ENCODE data around the gene FLRT2. TPM values are rescaled to one million over a fixed set of nuclear protein-coding genes. Genes with fewer than 3 reads are reported as not detected.

Gene FLRT2
- polyA plus RNA-seq, 3 donors, result 0.01 TPM; not detected in 2

- Mint-ChIP-seq H3K9me3 (peaks cover 0 to 2% (median 0%) of the 10 kb centered on the region in 7 donors), H3K27me3 (ENCODE audit: low read depth in 3 of 3) (peaks cover 0 to 2% (median 1%) of the 10 kb centered on the region in 3 donors), H3K4me3 (no peak overlapping the region), H3K36me3 (peaks cover 2 to 8% of the 10 kb centered on the region in 2 donors), H3K4me1 (peaks cover 48% of the 10 kb centered on the region), H3K27ac (no peak overlapping the region)
- no peaks in the 10 kb centered on the region for H3K36me3 ChIP-seq (replicated peaks in 1 of 2; ENCODE audit: control insufficient read depth in 1 of 2, insufficient read depth in 2 of 2, low read length in 2 of 2)
- no peaks in the 10 kb centered on the region for H3K9me3 ChIP-seq (replicated peaks in 1 of 2; ENCODE audit: control insufficient read depth in 1 of 2, insufficient read depth in 1 of 2, low read length in 2 of 2)
- H3K4me2 ChIP-seq (replicated peaks; ENCODE audit: extremely low read depth, low read length, poor library complexity, severe bottlenecking), result no peak overlapping the region
- 88% methylated on average over 2 of the region's 4 CpGs for WGBS (ENCODE audit: insufficient coverage)
- DNase-seq, result no peak
- TF ChIP-seq CTCF (IDR thresholded peaks at IDR 0.05), result no peak
- H4K20me1 ChIP-seq (ENCODE audit: insufficient read depth, low read length), result no peaks in the 10 kb centered on the region
- H2AFZ ChIP-seq (ENCODE audit: insufficient read depth, low read depth, low read length, poor library complexity, severe bottlenecking), result no peak overlapping the region
- no peak overlapping the region for H3K9ac ChIP-seq (ENCODE audit: insufficient read depth, low read length, poor library complexity, severe bottlenecking)
- no peaks in the 10 kb centered on the region for H3K27me3 ChIP-seq (ENCODE audit: control insufficient read depth in 2 of 2, insufficient read depth in 2 of 2, low read length in 2 of 2)
- H3K4me3 ChIP-seq (replicated peaks in 1 of 3; ENCODE audit: low read depth in 2 of 3, low read length in 3 of 3), result no peak overlapping the region
- H3K27ac ChIP-seq (ENCODE audit: low read depth in 1 of 2, low read length in 2 of 2), result no peak overlapping the region
- H3K4me1 ChIP-seq (ENCODE audit: control insufficient read depth in 1 of 2, insufficient read depth in 2 of 2, low read length in 2 of 2), result peaks cover 42 to 57% of the 10 kb centered on the region in 2 donors
- intact Hi-C loops (cut with micrococcal nuclease), result loop anchor here in 1 of 2 donors (10.0 kb wide), 1 partner anchor 341 kb away; no protein-coding TSS in a partner anchor
- H3K79me2 ChIP-seq (ENCODE audit: insufficient read depth, low read length), result no peaks in the 10 kb centered on the region
Observed at GRCh38 chr14:85604021-85604420, 74.1 kb downstream of the FLRT2 start.

GRCh38 chr14:85604714-85605113 is 74.8 kb downstream of the FLRT2 start:
- Histone ChIP-seq H3K9me3 (replicated peaks in 1 of 2; ENCODE audit: control insufficient read depth in 1 of 2, insufficient read depth in 1 of 2, low read length in 2 of 2) (no peaks in the 10 kb centered on the region), H3K4me1 (ENCODE audit: control insufficient read depth in 1 of 2, insufficient read depth in 2 of 2, low read length in 2 of 2) (peaks cover 37 to 54% of the 10 kb centered on the region in 2 donors), H3K9ac (ENCODE audit: insufficient read depth, low read length, poor library complexity, severe bottlenecking) (no peak overlapping the region), H3K36me3 (replicated peaks in 1 of 2; ENCODE audit: control insufficient read depth in 1 of 2, insufficient read depth in 2 of 2, low read length in 2 of 2) (no peaks in the 10 kb centered on the region), H3K79me2 (ENCODE audit: insufficient read depth, low read length) (no peaks in the 10 kb centered on the region), H3K4me2 (replicated peaks; ENCODE audit: extremely low read depth, low read length, poor library complexity, severe bottlenecking) (no peak overlapping the region), H2AFZ (ENCODE audit: insufficient read depth, low read depth, low read length, poor library complexity, severe bottlenecking) (peak overlapping the region; percentile 19), H3K27ac (ENCODE audit: low read depth in 1 of 2, low read length in 2 of 2) (no peak overlapping the region), H3K4me3 (replicated peaks in 1 of 3; ENCODE audit: low read depth in 2 of 3, low read length in 3 of 3) (no peak overlapping the region), H3K27me3 (ENCODE audit: control insufficient read depth in 2 of 2, insufficient read depth in 2 of 2, low read length in 2 of 2) (no peaks in the 10 kb centered on the region), H4K20me1 (ENCODE audit: insufficient read depth, low read length) (no peaks in the 10 kb centered on the region)
- Mint-ChIP-seq H3K36me3 (peaks cover 2 to 8% of the 10 kb centered on the region in 2 donors), H3K27me3 (ENCODE audit: low read depth in 3 of 3) (peaks cover 0 to 2% (median 1%) of the 10 kb centered on the region in 3 donors), H3K4me3 (no peak overlapping the region), H3K27ac (peak overlapping the region in 3 of 7 donors; percentile 4 to 66 (median 51)), H3K9me3 (peaks cover 0 to 2% (median 0%) of the 10 kb centered on the region in 7 donors), H3K4me1 (peaks cover 45% of the 10 kb centered on the region)
- no peak for TF ChIP-seq CTCF (IDR thresholded peaks at IDR 0.05)
- DNase-seq, result peak in 1 of 3 donors; percentile 8
- 10% methylated on average over 1 of the region's 2 CpGs for WGBS (ENCODE audit: insufficient coverage)
- intact Hi-C loops (cut with micrococcal nuclease), result loop anchor here in 1 of 2 donors (10.0 kb wide), 1 partner anchor 340 kb away; no protein-coding TSS in a partner anchor

Measured in CD14-positive monocyte (primary cell).